A204.1 (cell line): ENCODE data around the gene EHD1.
"Not testable (repeated sequence)": the region's sequence is repeated elsewhere in the genome, so short reads cannot be mapped to it uniquely, and the experiment has no call there.

Experiments used
- FAIRE-seq: peaks from 2 replicates; lab custom pipeline; 2012; peaks lifted over from hg19 to GRCh38; lab: Jason Lieb, UNC

EHD1 gene

DNA sequence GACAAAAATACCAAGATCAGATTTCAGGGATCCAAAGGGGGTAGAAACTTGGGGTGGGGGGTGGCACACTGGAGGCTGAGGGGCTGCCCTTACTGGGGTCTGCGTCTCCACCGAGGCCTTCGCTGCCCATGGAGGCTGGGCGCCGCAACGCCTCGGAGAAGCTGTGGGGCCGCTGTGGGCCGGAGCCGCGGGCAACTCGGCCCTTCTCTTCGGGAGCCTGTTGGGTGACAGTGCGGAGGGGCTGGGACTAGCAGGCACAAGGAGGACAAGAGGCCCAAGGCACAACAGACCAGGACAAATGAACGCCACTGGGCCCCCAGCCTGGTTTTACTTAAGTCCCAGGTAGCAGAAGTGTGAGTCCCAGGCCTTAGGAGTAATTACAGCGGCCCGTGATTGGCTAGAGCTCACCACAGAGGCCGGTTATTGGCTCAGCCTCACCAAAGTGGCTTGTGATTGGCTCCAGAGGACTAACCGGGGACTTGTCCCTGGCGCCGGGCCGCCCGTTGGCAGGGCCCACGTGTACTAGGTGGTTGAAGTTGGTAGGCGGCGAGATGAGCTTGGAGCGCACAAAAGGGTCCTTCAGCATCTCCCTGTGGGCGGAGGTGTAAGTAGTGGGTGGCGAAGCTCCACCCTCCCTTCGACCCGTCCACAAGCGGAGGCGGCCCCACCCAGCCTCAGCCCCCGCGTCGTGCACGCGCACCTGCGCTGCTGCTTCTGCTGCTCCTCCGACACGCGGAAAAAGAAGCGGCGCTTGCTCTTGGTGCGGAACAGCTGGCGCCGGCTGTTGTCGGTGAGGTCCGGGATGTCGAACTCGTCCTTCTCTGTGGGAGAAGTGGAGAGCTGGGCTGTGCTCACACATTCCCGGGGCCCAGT lies 51.6 kb downstream of the EHD1 start:
- no peak for FAIRE-seq

DNA sequence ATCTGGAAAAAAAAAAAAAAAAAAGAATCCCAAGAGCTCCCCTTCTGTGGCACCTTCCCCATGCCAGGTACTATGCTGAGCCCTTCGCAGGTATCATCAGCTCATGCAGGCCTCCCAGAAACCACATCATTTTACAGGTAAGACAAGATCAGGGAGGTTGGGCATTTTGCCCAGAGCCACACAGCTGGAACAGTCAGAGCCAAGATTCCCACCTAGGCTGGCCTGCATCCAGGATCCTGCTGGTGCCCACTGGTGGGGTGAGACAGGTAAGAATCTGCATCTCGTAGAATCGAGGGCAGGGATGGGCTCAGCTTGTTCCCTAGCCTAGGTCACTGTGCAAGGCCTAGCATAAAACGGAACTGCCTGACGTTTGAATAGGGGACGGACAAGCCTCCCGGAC lies 52.4 kb downstream of the EHD1 start:
- no peak for FAIRE-seq

DNA sequence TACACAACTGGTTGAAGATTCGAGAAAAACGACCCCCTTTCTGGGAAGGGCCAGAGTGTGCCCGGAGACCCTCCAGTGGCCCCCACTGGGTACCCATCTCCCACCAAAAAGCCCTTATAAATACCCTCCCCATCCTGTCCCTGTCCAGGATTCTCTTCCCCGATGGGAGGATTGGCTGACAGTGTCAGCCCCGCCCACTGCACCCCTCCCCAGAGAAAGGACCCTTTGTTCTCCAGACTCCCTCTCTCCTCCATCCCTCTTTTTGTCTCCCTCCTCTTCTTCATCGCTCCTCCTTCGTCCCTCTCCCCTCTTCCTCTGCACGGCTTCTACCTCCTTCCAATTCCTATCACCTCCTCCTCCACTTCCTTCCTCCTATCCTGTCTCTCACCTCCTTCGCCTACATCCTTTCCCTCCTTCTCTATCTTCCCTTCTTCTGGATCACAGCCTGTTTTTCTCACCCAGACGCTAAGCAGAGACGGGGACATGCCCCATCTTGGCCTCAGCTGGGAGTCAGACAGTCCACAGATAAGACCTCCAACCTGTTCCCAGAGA lies 54.8 kb downstream of the EHD1 start:
- no peak for FAIRE-seq

DNA sequence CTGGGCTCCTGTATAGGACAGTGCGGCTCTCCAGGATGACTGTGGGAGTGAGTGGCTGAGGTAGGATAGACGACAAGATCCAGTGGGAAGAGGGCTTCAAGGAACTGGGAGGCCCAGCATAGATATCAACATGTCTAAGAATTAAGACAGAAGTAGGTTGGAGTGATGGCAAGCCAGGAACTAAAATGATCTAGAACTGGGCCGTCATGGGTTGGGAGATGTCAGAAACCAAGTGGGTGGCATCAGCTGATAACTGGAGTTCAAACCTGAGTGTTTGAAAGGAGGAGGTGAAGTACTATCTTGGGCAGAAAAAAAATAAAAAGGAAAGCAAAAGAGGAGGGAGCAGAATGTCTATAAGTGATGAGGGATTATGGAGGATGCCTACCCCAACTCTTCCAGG lies 60.9 kb downstream of the EHD1 start:
- FAIRE-seq = no peak

DNA sequence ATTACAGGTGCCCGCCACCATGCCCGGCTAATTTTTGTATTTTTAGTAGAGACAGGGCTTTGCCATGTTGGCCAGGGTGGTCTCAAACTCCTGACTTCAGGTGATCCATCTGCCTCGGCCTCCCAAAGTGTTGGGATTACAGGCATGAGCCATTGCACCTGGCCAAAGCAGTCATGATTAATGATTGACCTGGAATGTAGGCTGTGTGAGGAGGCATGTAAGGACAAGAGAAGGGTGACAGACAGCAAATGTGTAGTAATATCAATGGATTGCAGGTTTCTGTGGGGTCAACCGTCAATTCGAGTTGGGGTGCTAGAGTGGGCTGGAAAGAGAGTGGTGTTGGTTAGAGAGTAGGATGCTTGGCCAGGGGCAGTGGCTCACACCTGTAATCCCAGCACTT lies 63.0 kb downstream of the EHD1 start:
- not testable (repeated sequence) for FAIRE-seq

DNA sequence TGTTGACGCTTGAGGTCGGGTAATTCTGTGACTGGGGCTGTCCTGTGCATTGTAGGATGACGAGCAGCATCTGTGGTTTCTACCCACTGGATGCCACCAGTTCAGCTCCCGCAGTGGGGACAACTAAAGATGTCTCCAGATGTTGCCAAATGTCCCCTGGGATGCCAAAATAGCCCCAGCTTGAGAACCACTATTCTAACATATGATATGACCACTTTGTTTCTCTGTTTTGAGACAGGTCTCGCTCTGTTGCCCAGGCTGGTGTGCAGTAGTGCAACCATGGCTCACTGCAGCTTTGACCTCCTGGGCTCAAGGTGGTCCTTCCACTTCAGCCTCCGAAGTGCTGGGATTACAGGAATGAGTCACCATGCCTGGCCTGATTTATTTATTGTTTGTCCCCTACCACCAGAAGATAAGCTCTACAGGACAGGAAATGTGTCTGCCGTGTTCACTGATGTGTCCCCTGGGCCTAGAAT lies 63.7 kb downstream of the EHD1 start:
- no peak for FAIRE-seq

DNA sequence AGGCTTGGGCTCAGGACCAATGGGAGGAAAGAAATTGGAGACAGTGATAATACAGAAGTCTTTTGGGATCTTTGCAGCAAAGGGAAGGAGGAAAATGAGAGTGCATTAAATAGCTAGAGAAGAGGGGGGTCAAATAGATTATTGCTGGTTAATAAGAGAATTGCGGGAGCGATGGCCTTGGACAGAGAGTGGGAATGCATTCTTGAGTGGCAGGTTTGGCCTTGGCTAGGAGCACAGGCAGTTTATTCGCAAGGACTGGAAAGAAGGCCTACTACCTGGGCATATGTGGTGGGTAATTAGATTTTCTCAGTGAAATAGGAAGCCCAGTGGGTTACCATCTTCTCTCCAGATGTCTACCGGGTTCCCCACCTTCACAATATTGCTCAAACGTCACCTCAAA lies 64.6 kb downstream of the EHD1 start:
- no peak for FAIRE-seq

DNA sequence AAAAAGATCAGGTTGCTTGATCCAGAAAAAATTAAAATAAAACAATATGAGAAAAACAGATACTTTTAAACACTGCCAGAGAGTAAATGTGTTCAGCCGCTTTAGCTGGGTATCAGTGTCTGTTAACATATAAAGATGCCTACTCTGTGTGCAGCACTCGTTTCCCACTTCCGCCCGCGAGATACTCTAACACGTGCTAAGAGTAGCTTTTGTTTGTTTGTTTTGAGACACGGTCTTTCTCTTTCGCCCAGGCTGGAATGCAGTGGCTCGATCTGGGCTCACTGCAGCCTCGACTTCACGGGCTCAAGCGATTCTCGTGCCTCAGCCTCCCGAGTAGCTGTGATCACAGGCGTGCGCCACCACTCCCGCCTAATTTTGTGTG lies 67.5 kb downstream of the EHD1 start:
- no peak for FAIRE-seq

DNA sequence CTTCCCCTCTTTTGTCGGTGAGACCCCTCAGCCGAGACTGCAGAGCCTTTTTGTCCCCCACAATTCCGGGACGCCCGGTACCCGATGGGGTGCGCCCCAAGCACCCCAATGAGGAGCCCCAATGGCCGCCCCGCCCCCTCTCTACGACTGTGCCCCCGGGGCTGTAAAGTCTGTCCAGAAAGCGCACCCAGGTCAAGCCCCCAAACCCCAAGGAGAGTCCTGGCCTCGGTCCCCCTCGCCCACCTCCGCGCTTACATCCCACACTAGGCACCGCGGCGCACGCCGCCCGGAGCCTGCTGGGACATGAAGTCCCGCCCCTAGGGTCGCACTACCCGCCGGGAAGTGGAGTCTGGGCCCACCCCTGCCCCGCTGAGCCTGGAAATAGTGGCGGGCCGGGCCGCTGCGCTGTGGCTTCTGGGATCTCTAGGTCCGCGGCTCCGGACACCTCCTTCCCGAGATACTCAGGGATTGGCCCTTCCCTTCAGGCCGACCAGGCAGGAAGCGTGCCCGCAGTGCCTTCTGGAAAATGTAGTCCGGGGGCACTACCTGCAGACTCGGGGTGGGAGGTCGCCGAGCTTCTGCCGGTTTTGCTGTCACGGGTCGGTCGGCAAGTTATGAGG lies 68.0 kb downstream of the EHD1 start, which contains the start of gene MEN1:
MEN1 (minus strand) TSS at position 281 of the 620 bp plus-strand sequence. CDS start 442 bp downstream, outside the sequence.
- peak; percentile 96 for FAIRE-seq

DNA sequence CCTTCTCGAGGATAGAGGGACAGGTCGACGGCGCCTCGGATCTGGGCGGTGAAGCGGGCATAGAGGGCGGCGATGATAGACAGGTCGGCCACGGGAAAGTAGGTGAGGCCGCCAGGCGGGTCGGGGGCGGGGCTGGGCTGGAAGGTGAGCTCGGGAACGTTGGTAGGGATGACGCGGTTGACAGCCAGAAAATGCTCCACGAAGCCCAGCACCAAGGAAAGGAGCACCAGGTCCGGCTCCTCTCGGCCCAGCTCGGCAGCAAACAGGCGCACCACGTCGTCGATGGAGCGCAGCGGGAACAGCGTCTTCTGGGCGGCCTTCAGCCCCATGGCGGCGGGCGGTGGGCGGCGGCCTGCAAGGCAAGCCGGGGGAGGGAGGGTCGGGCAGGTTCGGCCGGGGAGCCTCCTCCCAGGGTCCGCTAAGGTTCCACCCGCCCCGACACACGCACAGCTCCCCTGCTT lies 68.6 kb downstream of the EHD1 start:
- FAIRE-seq = no peak

DNA sequence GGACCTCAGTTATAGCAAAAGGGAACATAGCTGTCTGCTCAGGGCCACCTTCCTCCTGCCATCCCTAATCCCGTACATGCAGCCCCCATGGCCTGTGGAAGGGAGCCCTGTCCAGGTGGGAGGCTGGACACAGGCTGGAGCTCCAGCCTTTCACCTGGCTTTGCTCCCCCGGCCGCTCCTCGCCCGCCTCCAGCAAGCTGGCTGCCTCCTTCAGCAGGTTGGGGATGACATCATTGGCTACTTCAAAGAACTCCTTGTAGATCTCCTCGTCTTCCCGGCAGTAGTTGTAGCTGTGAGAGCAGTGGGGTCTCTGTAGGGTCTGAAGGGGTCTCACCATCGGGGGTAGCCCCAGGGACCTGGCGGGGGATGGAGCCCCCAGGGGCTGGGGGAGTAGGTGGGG lies 72.9 kb downstream of the EHD1 start:
- FAIRE-seq = no peak

DNA sequence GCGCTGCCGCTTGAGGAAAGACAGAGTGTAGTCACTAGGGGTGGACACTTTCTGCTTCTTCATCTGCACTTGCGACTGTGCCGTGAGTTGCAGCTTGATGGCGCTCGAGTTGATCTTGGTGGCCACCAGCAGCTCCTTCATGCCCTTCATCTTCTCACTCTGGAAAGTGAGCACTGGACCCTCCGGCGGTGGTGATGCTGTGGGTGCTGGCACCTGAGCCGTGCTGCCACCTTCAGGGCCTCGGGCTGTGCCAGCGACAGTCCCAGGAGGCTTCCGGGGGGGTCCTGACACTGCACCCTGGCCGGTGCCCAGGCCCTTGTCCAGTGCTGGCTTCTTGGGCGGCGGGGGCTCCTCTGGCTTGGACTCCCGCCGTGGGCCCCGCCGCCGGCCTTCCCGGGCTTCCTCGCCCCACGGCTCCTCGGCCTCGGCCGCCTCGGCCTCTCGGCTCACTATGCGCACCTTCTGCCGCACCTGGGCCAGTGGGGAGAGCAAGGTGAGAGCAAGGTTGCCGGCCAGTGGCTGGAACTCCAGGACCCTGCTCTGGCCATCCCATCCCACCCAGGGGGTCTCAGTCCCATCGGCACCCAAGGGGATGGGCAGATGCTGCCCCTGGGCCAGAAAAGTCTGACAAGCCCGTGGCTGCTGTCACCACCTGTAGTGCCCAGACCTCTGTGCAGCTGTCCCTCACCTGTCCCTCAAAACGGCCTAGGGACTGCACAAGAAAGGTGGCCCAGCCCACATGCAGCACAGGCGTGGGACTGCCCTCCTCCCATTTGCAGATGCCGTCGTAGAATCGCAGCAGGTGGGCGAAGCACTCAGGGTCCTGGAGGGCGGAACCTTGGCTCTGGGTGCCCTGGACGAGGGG lies 73.8 kb downstream of the EHD1 start:
- no peak for FAIRE-seq

DNA sequence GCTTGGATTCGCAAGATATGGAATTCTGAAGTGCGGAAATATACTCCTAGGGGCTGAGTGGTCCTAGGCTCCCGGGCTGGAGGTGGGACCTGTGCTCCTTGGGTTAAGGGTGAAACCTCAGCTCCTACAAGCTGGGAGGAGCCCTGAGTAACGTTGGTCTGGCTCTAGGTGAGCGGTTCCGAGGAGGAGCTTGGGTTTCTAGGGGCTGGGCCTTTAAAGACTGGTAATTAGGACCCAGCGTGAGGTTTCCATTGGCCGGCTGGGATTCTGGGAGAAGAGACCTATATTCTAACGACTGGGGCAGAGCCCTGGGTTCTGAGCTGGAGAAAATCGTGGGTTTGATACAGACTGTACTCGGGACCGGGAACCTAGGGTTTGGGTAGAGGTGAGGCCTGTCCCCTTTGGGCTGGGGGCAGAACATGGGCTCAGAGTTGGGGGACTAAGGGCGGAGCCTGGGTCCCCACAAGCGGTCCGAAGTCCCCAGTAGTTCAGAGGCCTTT lies 74.5 kb downstream of the EHD1 start:
- no peak for FAIRE-seq

DNA sequence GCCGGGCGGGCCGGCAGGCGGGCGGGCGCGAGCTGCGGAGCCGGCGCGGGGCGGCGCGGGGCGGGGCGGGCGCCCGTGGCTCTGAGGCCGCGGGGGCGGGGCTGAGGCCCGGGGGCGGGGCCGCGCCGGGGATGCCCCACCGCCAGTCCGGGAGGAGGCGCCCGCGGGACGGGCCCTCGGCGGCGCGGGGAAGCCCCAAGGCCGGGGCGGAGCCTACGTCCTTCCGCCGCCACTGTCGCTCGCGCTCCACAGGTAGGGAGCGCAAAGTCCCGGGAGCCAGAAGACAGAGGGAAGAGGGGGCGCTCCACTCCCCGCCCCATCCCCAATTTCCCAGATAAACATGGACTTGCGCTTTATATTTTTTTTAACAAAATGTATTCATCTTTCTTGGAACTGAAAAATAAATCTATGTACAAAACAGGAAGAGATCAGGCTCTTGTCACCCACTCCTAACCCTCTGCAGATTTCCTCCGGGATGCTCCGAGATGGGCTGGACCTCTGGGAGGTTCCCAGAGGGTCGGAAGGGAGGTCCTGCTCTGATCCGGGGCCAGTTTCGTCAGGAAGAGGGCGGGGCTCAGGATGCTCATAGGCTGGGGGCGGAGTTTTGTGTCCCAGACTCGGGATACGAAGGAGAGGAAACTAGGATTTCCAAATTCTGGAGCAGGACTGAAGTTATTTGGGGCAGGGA lies 75.1 kb downstream of the EHD1 start, which contains the start of gene MAP4K2:
MAP4K2 (minus strand) TSS at position 57 of the 688 bp plus-strand sequence. CDS start 65 bp downstream, outside the sequence.
- FAIRE-seq = peak; percentile 85

DNA sequence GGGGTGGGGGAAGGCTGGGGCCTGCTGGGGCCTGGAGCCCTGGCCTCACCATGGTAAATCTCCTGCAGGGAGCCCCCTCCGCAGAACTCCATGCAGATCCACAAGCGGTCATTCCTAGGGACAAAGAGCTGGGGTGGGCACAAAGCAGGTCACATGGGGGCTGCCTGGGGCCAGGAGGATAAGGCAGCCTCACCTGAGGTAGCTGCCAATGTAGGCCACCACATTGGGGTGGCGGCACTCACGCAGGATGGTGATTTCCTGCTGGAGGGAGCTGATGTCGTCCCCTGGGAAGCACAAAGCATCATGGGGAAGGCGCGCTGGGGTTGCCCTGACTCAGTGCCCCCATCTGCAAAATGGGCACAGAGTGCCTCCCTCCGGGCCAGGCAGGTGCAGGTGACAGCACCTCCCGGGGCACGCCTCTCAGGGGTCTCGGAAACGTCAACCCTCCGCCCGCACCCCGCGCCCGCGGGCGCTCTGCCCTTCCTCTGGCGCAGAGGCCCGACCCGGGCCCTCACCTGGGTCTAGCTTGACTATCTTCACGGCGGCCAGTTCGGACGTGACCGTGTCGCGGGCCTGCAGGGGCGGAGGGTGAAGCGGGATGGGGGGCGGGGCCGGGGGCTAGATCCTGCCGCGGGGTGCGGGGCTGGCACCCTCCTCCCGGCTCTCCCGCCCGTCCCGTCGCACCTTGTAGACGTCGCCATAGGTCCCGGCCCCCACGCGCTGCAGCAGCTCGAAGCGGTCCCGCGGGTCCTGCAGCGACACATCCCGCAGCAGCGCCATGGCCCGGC lies 75.9 kb downstream of the EHD1 start:
- no peak for FAIRE-seq
